Muscle of leg (tissue), 11 donors: ENCODE results near the gene TPH2. TPM values are rescaled to one million over a fixed set of nuclear protein-coding genes. Genes with fewer than 3 reads are reported as not detected.

ENCODE experiments used
- DNase-seq: peaks from one replicate; pipeline ENCODE4 v3.0.0; 2013
- H3K27ac ChIP-seq: one replicate; pipeline ENCODE4 v1.5.1; 2013; ENCODE audit warnings: mild to moderate bottlenecking, low read length, control low read depth
- H3K27me3 ChIP-seq: one replicate; pipeline ENCODE4 v1.6.1; 2013; ENCODE audit warnings: low read length; ENCODE audit not compliant: control insufficient read depth, insufficient read depth
- H3K36me3 ChIP-seq: one replicate; pipeline ENCODE4 v1.6.1; 2013; ENCODE audit warnings: low read length; ENCODE audit not compliant: control insufficient read depth, insufficient read depth
- H3K4me1 ChIP-seq: one replicate; pipeline ENCODE4 v1.6.1; 2013; ENCODE audit warnings: low read length; ENCODE audit not compliant: control insufficient read depth, insufficient read depth
- H3K4me3 ChIP-seq: one replicate; pipeline ENCODE4 v1.5.1; 2013; ENCODE audit warnings: low read length, control low read depth
- H3K9me3 ChIP-seq: replicated peaks from 2 replicates; pipeline ENCODE4 v1.6.1; 2013; ENCODE audit warnings: low read depth, low read length; ENCODE audit not compliant: control insufficient read depth
- WGBS: methylation state at CpG from one replicate; pipeline ENCODE4 v1.1.5; 2013; ENCODE audit warnings: missing lambda C conversion rate; ENCODE audit not compliant: insufficient coverage; 5-methylcytosine and 5-hydroxymethylcytosine counted together
- polyA plus RNA-seq, 8 donors: library from polyadenylated mRNA; unstranded; fragments of 120-200 nt; gene quantifications; one replicate each; pipeline versions ENCODE4 v1.2.1 to v1.2.3, GENCODE V29; 2013; ENCODE audit warnings: inconsistent platforms in 1 of 8, low replicate concordance in 1 of 8; ENCODE audit not compliant: insufficient read length in 8 of 8, insufficient read depth in 1 of 8
- total RNA-seq: library from RNA; stranded (reverse); fragments of 120-200 nt; gene quantifications from one replicate; pipeline ENCODE4 v1.2.4, GENCODE V29; 2013

Gene TPH2
- total and polyA plus RNA-seq, 9 donors = 0.05 to 0.37 (median 0.15) TPM; not detected in 5

DNA sequence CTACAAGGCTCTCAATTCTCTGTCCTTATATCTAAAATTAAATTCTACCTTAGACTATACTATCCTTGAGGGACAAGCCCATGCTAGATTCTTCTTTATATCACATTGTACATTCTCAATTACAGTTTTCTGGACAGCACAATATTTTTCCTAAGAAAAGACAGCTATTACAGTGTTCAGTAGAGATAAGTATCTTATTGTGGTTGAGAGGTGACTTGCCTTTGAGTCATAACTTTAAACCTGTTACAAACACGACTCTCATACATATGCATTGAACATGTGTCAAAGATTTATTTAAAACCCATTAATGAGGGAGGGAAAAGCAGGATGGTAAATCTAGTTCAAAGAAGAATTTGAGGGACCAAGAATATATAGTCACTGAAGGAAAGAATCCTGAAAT, 61.1 kb downstream of the TPH2 start:
- no peaks in the 10 kb centered on the region for H3K36me3 ChIP-seq
- H3K27ac ChIP-seq = no peak overlapping the region
- no peaks in the 10 kb centered on the region for H3K27me3 ChIP-seq
- DNase-seq = no peak
- H3K4me1 ChIP-seq = no peaks in the 10 kb centered on the region
- H3K9me3 ChIP-seq = no peaks in the 10 kb centered on the region
- no peak overlapping the region for H3K4me3 ChIP-seq
- WGBS = no CpG with 5 or more reads among the region's 1 CpG

GRCh38 chr12:72000969-72001648, 62.5 kb downstream of the TPH2 start:
- no peak overlapping the region for H3K27ac ChIP-seq
- H3K4me3 ChIP-seq = no peak overlapping the region
- no peak for DNase-seq
- H3K4me1 ChIP-seq = no peaks in the 10 kb centered on the region
- no peaks in the 10 kb centered on the region for H3K36me3 ChIP-seq
- H3K27me3 ChIP-seq = no peaks in the 10 kb centered on the region
- H3K9me3 ChIP-seq = no peaks in the 10 kb centered on the region
- WGBS = 100% methylated on average over 2 of the region's 9 CpGs

DNA sequence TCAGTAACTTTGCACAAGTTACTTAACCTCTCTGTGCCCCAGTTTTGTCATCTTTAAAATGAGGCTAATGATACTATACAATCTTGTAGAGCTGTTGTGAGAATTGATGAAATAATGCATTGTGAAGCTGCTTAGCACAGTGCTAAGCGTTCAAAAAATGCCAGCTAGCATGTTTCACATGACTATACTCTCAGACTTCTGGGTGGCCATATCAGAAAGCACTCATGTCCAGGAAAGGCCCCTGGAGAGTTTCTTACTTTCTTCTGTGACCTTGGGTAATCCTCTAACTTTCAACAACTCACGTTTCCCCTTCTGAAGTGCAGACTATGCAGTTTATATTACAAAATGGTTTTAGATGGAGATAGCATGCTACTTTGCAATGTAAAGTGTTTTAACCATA, 68.1 kb downstream of the TPH2 start:
- Histone ChIP-seq H3K27ac (no peak overlapping the region), H3K27me3 (no peaks in the 10 kb centered on the region)
- no CpG with 5 or more reads among the region's 2 CpGs for WGBS

GRCh38 chr12:72010356-72010755, 71.7 kb downstream of the TPH2 start:
- Histone ChIP-seq H3K27me3 (no peaks in the 10 kb centered on the region), H3K27ac (no peak overlapping the region), H3K4me1 (peaks cover 2% of the 10 kb centered on the region), H3K36me3 (no peaks in the 10 kb centered on the region), H3K4me3 (no peak overlapping the region), H3K9me3 (no peaks in the 10 kb centered on the region)
- no CpG with 5 or more reads among the region's 4 CpGs for WGBS
- peak; percentile 17 for DNase-seq

More for the DNA sequence above, 68.1 kb downstream of the TPH2 start:
- Histone ChIP-seq H3K4me1 (peaks cover 2% of the 10 kb centered on the region), H3K36me3 (no peaks in the 10 kb centered on the region), H3K4me3 (no peak overlapping the region), H3K9me3 (no peaks in the 10 kb centered on the region)
- DNase-seq = no peak

DNA sequence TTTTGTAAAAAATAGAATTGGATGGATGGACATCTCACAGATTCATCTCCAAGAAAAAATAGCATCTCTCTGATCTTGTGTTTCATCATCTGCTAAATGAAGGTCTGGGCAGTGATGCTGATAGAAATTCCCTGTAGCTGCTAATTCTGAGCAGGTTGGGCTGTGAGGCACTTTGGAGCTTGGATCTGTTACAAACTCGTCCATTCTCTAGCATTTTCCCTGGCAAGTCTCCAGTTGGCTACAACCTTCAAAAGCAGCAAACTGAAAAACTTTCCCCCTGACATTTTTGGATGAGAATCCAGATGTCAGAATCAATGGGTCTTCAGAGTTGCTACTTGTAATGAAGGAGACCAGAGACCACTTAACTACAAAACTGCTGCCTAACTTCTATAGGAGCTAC, 72.7 kb downstream of the TPH2 start:
- no CpG with 5 or more reads among the region's 1 CpG for WGBS
- Histone ChIP-seq H3K4me1 (peaks cover 2% of the 10 kb centered on the region), H3K27ac (no peak overlapping the region), H3K9me3 (no peaks in the 10 kb centered on the region), H3K4me3 (no peak overlapping the region), H3K27me3 (no peaks in the 10 kb centered on the region), H3K36me3 (no peaks in the 10 kb centered on the region)
- peak; percentile 42 for DNase-seq

DNA sequence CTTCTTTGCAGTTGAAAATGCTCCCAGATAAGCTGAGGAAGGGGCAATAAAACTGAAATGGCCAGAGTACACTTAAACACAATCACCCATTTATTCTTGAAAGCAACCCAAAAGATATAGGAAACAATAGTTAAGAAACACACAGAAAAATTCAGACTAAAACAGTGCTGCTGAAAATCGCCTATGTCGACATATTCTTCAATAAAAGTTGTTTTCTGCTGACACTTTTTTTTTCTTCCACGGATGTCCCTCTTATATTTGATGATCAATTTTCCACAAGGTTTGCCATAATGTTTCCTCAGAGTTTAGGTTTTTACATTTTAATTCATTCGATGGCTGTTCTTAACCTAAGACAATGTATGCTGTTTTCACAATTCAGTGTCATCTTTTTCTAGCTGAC, 74.2 kb downstream of the TPH2 start:
- 56% methylated on average over 3 of the region's 4 CpGs for WGBS
- peaks cover 2% of the 10 kb centered on the region for H3K4me1 ChIP-seq
- no peak overlapping the region for H3K27ac ChIP-seq
- no peak overlapping the region for H3K4me3 ChIP-seq
- H3K36me3 ChIP-seq = no peaks in the 10 kb centered on the region
- DNase-seq = no peak
- no peaks in the 10 kb centered on the region for H3K9me3 ChIP-seq
- H3K27me3 ChIP-seq = no peaks in the 10 kb centered on the region

GRCh38 chr12:72015895-72016294, 77.2 kb downstream of the TPH2 start:
- Histone ChIP-seq H3K27me3 (no peaks in the 10 kb centered on the region), H3K27ac (no peak overlapping the region), H3K36me3 (no peaks in the 10 kb centered on the region), H3K9me3 (no peaks in the 10 kb centered on the region), H3K4me3 (no peak overlapping the region), H3K4me1 (peaks cover 2% of the 10 kb centered on the region)
- no peak for DNase-seq
- no CpG with 5 or more reads among the region's 1 CpG for WGBS

GRCh38 chr12:72017054-72017651, 78.5 kb downstream of the TPH2 start:
- no peaks in the 10 kb centered on the region for H3K27me3 ChIP-seq
- no peaks in the 10 kb centered on the region for H3K4me1 ChIP-seq
- no peak overlapping the region for H3K4me3 ChIP-seq
- H3K27ac ChIP-seq = no peak overlapping the region
- peak; percentile 83 for DNase-seq
- no peaks in the 10 kb centered on the region for H3K36me3 ChIP-seq
- H3K9me3 ChIP-seq = no peaks in the 10 kb centered on the region
- no CpG with 5 or more reads among the region's 6 CpGs for WGBS

DNA sequence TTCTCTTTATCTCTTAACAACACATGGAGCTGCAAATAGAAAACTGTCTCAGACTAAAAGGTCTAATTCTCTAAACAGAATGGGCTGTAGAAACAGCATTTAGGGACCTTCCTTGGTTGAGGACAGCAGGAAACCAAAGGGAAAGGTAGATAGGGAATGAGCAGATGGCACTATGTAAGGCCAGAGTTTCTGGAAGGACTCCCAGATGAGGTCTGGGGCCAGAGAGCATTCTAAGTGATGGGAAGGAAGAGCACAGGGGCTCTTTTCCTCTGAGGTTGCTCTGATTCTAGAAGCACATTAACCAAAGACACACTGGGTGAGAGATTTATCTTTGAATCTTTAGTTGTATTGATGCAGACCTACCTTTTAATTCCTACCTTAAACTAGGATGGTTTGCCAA, 79.4 kb downstream of the TPH2 start:
- H3K4me1 ChIP-seq = no peaks in the 10 kb centered on the region
- no peaks in the 10 kb centered on the region for H3K9me3 ChIP-seq
- H3K27ac ChIP-seq = no peak overlapping the region
- DNase-seq = no peak
- no peaks in the 10 kb centered on the region for H3K36me3 ChIP-seq
- no peaks in the 10 kb centered on the region for H3K27me3 ChIP-seq
- no peak overlapping the region for H3K4me3 ChIP-seq

DNA sequence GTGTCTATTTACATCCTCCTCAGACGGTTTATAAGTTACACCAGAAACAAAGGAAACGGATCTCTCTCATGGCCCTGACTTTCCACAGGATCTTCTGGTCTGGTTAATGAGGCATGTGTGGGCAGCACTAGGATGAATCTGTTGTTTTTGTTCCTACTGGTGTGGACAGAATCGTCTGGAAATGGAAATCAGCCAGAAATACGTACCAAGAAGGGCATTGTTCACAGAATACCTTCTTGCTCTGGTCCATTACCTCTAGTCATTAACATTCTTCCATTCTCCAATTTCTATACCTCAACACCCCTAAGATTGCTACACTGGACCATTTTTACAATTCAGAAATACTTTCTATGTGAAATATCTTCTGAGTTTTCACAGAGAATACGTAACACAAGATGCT, 86.0 kb downstream of the TPH2 start:
- WGBS = 90% methylated on average over 2 of the region's 5 CpGs
- H3K4me3 ChIP-seq = no peak overlapping the region
- DNase-seq = no peak
- H3K27ac ChIP-seq = no peak overlapping the region
- H3K27me3 ChIP-seq = no peaks in the 10 kb centered on the region
- no peaks in the 10 kb centered on the region for H3K4me1 ChIP-seq
- H3K36me3 ChIP-seq = no peaks in the 10 kb centered on the region
- no peaks in the 10 kb centered on the region for H3K9me3 ChIP-seq

DNA sequence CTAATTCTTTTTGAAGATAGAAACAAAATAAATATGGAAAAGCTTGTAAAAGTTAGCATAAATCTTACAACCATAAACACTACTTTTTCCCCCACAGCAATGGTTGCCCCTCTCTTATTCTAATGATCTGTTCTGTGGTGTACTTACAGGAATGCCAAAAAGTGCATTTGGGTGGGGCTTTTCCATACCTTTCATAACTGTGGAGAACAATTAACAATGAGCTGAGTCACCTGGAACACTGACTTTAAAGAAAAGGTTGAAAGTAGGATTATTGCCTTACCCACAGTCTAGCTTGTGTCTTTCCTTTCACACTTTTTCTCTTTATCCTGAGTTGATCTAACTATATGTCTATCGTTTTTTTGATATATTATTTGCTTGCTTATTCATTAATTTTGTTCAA, 86.9 kb downstream of the TPH2 start:
- H3K4me1 ChIP-seq = no peaks in the 10 kb centered on the region
- H3K4me3 ChIP-seq = no peak overlapping the region
- WGBS = no CpG with 5 or more reads among the region's 1 CpG
- H3K36me3 ChIP-seq = no peaks in the 10 kb centered on the region
- H3K27ac ChIP-seq = no peak overlapping the region
- no peak for DNase-seq
- H3K27me3 ChIP-seq = no peaks in the 10 kb centered on the region
- no peaks in the 10 kb centered on the region for H3K9me3 ChIP-seq
